Muscle layer of colon (tissue), 2 donors: ENCODE measurements around the gene PTPRG.
A peak's percentile ranks its signal among the peaks of the same experiment; 100 is the strongest.

ENCODE experiments used
- H3K27ac ChIP-seq: one replicate; pipeline ENCODE4 v1.7.0; 2013; ENCODE audit warnings: low read depth, mild to moderate bottlenecking, low read length, moderate library complexity
- H3K27me3 ChIP-seq, 2 donors: one replicate each; pipeline ENCODE4 v1.7.0; 2013; ENCODE audit warnings: low read length in 2 of 2, mild to moderate bottlenecking in 2 of 2; ENCODE audit not compliant: insufficient read depth in 2 of 2, control insufficient read depth in 1 of 2
- H3K36me3 ChIP-seq: one replicate; pipeline ENCODE4 v1.7.0; 2013; ENCODE audit warnings: mild to moderate bottlenecking, low read length; ENCODE audit not compliant: insufficient read depth
- H3K4me1 ChIP-seq: one replicate; pipeline ENCODE4 v1.7.0; 2013; ENCODE audit warnings: mild to moderate bottlenecking, low read length; ENCODE audit not compliant: insufficient read depth
- H3K4me3 ChIP-seq, 2 donors: one replicate each; pipeline ENCODE4 v1.7.0; 2013; ENCODE audit warnings: low read length in 2 of 2, low read depth in 1 of 2, mild to moderate bottlenecking in 1 of 2, moderate library complexity in 1 of 2
- H3K9ac ChIP-seq: one replicate; pipeline ENCODE4 v1.7.0; 2013; ENCODE audit warnings: low read length
- H3K9me3 ChIP-seq: one replicate; pipeline ENCODE4 v1.7.0; 2013; ENCODE audit warnings: mild to moderate bottlenecking, low read length
- donor health status: abdominal sarcoma.
- donor health status: Adenocarcinoma of cecum.

Gene PTPRG

GRCh38 chr3:61915296-61915695, 353.9 kb downstream of the PTPRG start:
- Histone ChIP-seq H3K27me3 (no peaks in the 10 kb centered on the region), H3K9me3 (no peaks in the 10 kb centered on the region), H3K36me3 (no peaks in the 10 kb centered on the region), H3K4me1 (peaks cover 12% of the 10 kb centered on the region), H3K9ac (no peak overlapping the region), H3K4me3 (no peak overlapping the region), H3K27ac (no peak overlapping the region)

GRCh38 chr3:61919371-61919770, 358.0 kb downstream of the PTPRG start:
- H3K4me1 ChIP-seq, result peaks cover 19% of the 10 kb centered on the region
- no peaks in the 10 kb centered on the region for H3K9me3 ChIP-seq
- H3K36me3 ChIP-seq, result no peaks in the 10 kb centered on the region
- H3K27ac ChIP-seq, result no peak overlapping the region
- H3K4me3 ChIP-seq, result no peak overlapping the region
- no peaks in the 10 kb centered on the region for H3K27me3 ChIP-seq
- H3K9ac ChIP-seq, result no peak overlapping the region

GRCh38 chr3:61922118-61922517, 360.7 kb downstream of the PTPRG start:
- H3K9me3 ChIP-seq, result no peaks in the 10 kb centered on the region
- H3K27me3 ChIP-seq, result no peaks in the 10 kb centered on the region
- H3K36me3 ChIP-seq, result no peaks in the 10 kb centered on the region
- peaks cover 43% of the 10 kb centered on the region for H3K4me1 ChIP-seq
- H3K4me3 ChIP-seq, result no peak overlapping the region
- no peak overlapping the region for H3K9ac ChIP-seq
- H3K27ac ChIP-seq, result no peak overlapping the region

GRCh38 chr3:61924090-61924735, 362.8 kb downstream of the PTPRG start:
- H3K4me1 ChIP-seq, result peaks cover 61% of the 10 kb centered on the region
- no peaks in the 10 kb centered on the region for H3K9me3 ChIP-seq
- no peaks in the 10 kb centered on the region for H3K36me3 ChIP-seq
- no peak overlapping the region for H3K9ac ChIP-seq
- no peak overlapping the region for H3K4me3 ChIP-seq
- no peak overlapping the region for H3K27ac ChIP-seq
- no peaks in the 10 kb centered on the region for H3K27me3 ChIP-seq

- H3K4me1 ChIP-seq, result peaks cover 61% of the 10 kb centered on the region
- H3K36me3 ChIP-seq, result no peaks in the 10 kb centered on the region
- no peaks in the 10 kb centered on the region for H3K27me3 ChIP-seq
- H3K9me3 ChIP-seq, result no peaks in the 10 kb centered on the region
- H3K4me3 ChIP-seq, result no peak overlapping the region
- no peak overlapping the region for H3K9ac ChIP-seq
- H3K27ac ChIP-seq, result no peak overlapping the region
Measured at GRCh38 chr3:61924991-61925390, 363.6 kb downstream of the PTPRG start.

GRCh38 chr3:61925721-61926120, 364.4 kb downstream of the PTPRG start:
- H3K27me3 ChIP-seq, result no peaks in the 10 kb centered on the region
- H3K4me1 ChIP-seq, result peaks cover 61% of the 10 kb centered on the region
- H3K4me3 ChIP-seq, result no peak overlapping the region
- peak overlapping the region; percentile 10 for H3K27ac ChIP-seq
- H3K9me3 ChIP-seq, result no peaks in the 10 kb centered on the region
- H3K36me3 ChIP-seq, result no peaks in the 10 kb centered on the region
- no peak overlapping the region for H3K9ac ChIP-seq

- Histone ChIP-seq H3K4me3 (peak overlapping the region in 1 of 2 donors; percentile 12), H3K4me1 (peaks cover 63% of the 10 kb centered on the region), H3K9me3 (no peaks in the 10 kb centered on the region), H3K27ac (peak overlapping the region; percentile 75), H3K27me3 (no peaks in the 10 kb centered on the region), H3K36me3 (no peaks in the 10 kb centered on the region), H3K9ac (no peak overlapping the region)
Measured at GRCh38 chr3:61926923-61927322, 365.6 kb downstream of the PTPRG start.

- peaks cover 62% of the 10 kb centered on the region for H3K4me1 ChIP-seq
- H3K9ac ChIP-seq, result no peak overlapping the region
- H3K4me3 ChIP-seq, result peak overlapping the region in 1 of 2 donors; percentile 12
- peak overlapping the region; percentile 76 for H3K27ac ChIP-seq
- H3K27me3 ChIP-seq, result no peaks in the 10 kb centered on the region
- H3K36me3 ChIP-seq, result no peaks in the 10 kb centered on the region
- no peaks in the 10 kb centered on the region for H3K9me3 ChIP-seq
Measured at GRCh38 chr3:61927332-61927731, 366.0 kb downstream of the PTPRG start.

GRCh38 chr3:61928039-61928438, 366.7 kb downstream of the PTPRG start:
- Histone ChIP-seq H3K36me3 (no peaks in the 10 kb centered on the region), H3K27me3 (no peaks in the 10 kb centered on the region), H3K9me3 (no peaks in the 10 kb centered on the region), H3K4me3 (no peak overlapping the region), H3K27ac (peak overlapping the region; percentile 76), H3K4me1 (peaks cover 67% of the 10 kb centered on the region), H3K9ac (no peak overlapping the region)

- Histone ChIP-seq H3K9me3 (no peaks in the 10 kb centered on the region), H3K9ac (no peak overlapping the region), H3K27ac (no peak overlapping the region), H3K27me3 (no peaks in the 10 kb centered on the region), H3K36me3 (no peaks in the 10 kb centered on the region), H3K4me1 (peaks cover 66% of the 10 kb centered on the region), H3K4me3 (no peak overlapping the region)
Measured at GRCh38 chr3:61928776-61929314, 367.5 kb downstream of the PTPRG start.

- no peak overlapping the region for H3K4me3 ChIP-seq
- peaks cover 58% of the 10 kb centered on the region for H3K4me1 ChIP-seq
- no peak overlapping the region for H3K27ac ChIP-seq
- no peaks in the 10 kb centered on the region for H3K36me3 ChIP-seq
- H3K27me3 ChIP-seq, result no peaks in the 10 kb centered on the region
- no peaks in the 10 kb centered on the region for H3K9me3 ChIP-seq
- no peak overlapping the region for H3K9ac ChIP-seq
Measured at GRCh38 chr3:61929617-61930016, 368.2 kb downstream of the PTPRG start.

- Histone ChIP-seq H3K9ac (no peak overlapping the region), H3K4me3 (no peak overlapping the region), H3K4me1 (peaks cover 32% of the 10 kb centered on the region), H3K27me3 (no peaks in the 10 kb centered on the region), H3K9me3 (no peaks in the 10 kb centered on the region), H3K27ac (no peak overlapping the region), H3K36me3 (no peaks in the 10 kb centered on the region)
Measured at GRCh38 chr3:61932499-61932898, 371.1 kb downstream of the PTPRG start.
